ENCODE data around the gene NCAPD2.
"Not testable (repeated sequence)": the region's sequence is repeated elsewhere in the genome, so short reads cannot be mapped to it uniquely, and the experiment has no call there.

Gene NCAPD2

GRCh38 chr12:6488240-6488639 lies 5.7 kb upstream of the NCAPD2 start:
- no peak for TF ChIP-seq CTCF (IDR thresholded peaks at IDR 0.05; ENCODE audit: insufficient read depth, missing control alignments)
- FAIRE-seq (no peak), DNase-seq (ENCODE audit: insufficient read length, low spot score) (no peak)

- no peak for TF ChIP-seq CTCF (IDR thresholded peaks at IDR 0.05; ENCODE audit: insufficient read depth, missing control alignments)
- FAIRE-seq = no peak
These were observed 4.5 kb upstream of the NCAPD2 start for GRCh38 chr12:6489449-6489848.

DNA sequence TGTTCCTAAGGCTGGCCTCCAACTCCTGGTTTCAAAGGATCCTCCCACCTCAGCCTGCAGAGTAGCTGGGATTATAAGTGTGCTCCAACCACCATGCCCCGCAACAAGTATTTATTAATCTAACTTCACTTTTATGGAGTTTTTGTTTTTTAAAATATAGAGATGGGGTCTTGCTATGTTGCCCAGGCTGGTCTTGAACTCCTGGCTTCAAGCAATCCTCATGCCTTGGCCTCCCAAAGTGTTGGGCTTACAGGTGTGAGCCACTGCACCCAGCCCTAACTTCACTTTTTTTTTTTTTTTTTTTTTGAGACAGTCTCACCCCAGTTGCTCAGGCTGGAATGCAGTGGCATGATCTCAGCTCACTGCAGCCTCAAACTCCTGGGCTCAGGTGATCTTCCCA lies 3.2 kb upstream of the NCAPD2 start:
- DNase-seq (ENCODE audit: insufficient read length, low spot score); FAIRE-seq: not testable (repeated sequence)

More at GRCh38 chr12:6489449-6489848, 4.5 kb upstream of the NCAPD2 start:
- no peak for DNase-seq (ENCODE audit: insufficient read length, low spot score)

GRCh38 chr12:6492838-6493496 lies 935 bp upstream of the NCAPD2 start, which contains the start of gene MRPL51:
TSS of gene MRPL51 (minus strand) at chr12:6493262. CDS start at chr12:6493136, 126 bp downstream.
- FAIRE-seq (no peak), DNase-seq (ENCODE audit: insufficient read length, low spot score) (peak; percentile 78)
- TF ChIP-seq CTCF (IDR thresholded peaks at IDR 0.05; ENCODE audit: insufficient read depth, missing control alignments) = no peak

DNA sequence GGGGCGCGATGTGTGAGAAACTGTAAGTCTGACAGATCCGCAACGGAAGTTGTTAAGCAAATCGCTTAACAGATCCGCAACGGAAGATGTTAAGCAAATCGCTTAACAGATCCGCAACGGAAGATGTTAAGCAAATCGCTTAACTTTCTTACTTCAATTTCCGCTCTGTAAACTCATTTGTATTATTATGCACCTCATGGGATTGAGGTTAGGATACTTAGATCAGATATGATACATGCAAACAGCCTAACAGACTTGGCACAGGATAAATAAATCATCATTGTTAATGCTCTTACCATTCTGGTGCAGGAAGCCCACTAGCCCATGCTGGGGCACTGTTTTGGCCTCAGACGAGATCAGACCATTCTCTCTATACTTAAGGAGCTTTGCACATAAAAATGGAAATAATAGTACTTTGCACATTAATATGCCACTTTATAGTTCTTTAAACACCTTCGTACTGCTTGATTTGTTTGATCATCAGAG lies 399 bp downstream of the NCAPD2 start:
- FAIRE-seq (no peak), DNase-seq (ENCODE audit: insufficient read length, low spot score) (no peak)
- TF ChIP-seq CTCF (IDR thresholded peaks at IDR 0.05; ENCODE audit: insufficient read depth, missing control alignments) = no peak

- FAIRE-seq (no peak), DNase-seq (ENCODE audit: insufficient read length, low spot score) (no peak)
- no peak for TF ChIP-seq CTCF (IDR thresholded peaks at IDR 0.05; ENCODE audit: insufficient read depth, missing control alignments)
These were observed 1.1 kb downstream of the NCAPD2 start for GRCh38 chr12:6494968-6495367.

- FAIRE-seq; DNase-seq (ENCODE audit: insufficient read length, low spot score): not testable (repeated sequence)
These were observed 3.4 kb downstream of the NCAPD2 start for GRCh38 chr12:6497291-6497690.

GRCh38 chr12:6500466-6500865 lies 6.6 kb downstream of the NCAPD2 start:
- no peak for TF ChIP-seq CTCF (IDR thresholded peaks at IDR 0.05; ENCODE audit: insufficient read depth, missing control alignments)
- no peak for DNase-seq (ENCODE audit: insufficient read length, low spot score)
- no peak for FAIRE-seq

Measured in D721Med (cell line).